GM19438 (cell line): ENCODE data around the gene BSND.

Experiments used
- ATAC-seq: cut with Tn5 transposase; IDR thresholded peaks from one replicate; pipeline ENCODE4 v1.9.1; 2021; ENCODE audit warnings: low read depth; ENCODE audit not compliant: unreplicated experiment

Gene BSND

DNA sequence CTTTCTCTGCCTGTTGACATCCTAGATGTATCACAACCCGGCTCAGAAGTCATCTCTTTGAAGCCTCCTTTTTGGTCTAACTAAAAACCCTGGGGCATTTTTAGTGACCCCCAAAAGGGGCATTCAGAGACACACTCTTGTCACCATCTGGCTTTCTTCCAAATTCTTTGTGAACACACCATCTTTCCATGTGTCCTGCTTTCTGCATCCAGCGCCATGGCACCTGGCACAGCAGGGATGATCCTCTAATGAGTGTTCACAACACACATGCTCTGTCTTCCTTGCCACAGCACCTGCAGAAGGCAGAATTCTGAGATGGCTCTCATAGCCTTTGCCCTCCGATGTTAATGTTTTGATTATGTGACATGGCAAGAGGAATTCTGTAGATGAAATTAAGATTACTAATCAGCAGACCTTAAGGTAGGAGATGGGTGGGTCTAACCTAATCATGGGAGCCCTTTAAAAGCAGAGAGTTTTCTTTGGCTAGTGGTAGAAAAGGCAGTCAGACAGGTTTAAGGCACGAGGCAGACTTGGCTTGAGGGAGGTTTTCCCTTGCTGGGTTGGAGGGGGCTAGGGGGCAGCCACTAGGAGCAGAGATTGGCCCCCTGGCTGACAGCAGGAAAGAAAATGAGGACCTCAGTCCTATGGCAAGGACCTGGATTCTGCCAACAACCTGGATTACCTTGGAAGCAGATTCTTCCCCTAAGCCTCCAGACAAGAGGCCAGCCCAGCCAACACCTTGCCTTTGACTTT, 23.2 kb upstream of the BSND start:
- ATAC-seq = no peak

DNA sequence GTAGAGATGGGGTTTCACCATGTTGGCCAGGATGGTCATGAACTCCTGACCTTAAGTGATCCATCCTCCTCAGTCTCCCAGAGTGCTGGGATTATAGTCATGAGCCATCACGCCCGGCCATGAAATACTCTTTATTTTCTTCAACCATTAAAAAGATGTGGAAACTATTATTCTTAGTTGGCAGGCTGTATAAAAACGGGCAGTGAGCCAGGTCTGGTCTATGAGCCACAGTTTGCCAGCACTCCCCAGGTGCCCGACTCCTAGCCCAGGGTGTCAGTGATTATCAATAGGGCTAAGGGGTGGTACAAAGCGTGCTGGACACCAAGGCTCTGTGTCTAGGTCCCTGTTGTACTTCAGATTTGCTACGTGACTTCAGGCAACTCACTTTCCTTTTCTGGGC, 22.0 kb upstream of the BSND start:
- ATAC-seq = no peak

- ATAC-seq = no peak
These were observed 21.0 kb upstream of the BSND start for GRCh38 chr1:54977533-54978297.

DNA sequence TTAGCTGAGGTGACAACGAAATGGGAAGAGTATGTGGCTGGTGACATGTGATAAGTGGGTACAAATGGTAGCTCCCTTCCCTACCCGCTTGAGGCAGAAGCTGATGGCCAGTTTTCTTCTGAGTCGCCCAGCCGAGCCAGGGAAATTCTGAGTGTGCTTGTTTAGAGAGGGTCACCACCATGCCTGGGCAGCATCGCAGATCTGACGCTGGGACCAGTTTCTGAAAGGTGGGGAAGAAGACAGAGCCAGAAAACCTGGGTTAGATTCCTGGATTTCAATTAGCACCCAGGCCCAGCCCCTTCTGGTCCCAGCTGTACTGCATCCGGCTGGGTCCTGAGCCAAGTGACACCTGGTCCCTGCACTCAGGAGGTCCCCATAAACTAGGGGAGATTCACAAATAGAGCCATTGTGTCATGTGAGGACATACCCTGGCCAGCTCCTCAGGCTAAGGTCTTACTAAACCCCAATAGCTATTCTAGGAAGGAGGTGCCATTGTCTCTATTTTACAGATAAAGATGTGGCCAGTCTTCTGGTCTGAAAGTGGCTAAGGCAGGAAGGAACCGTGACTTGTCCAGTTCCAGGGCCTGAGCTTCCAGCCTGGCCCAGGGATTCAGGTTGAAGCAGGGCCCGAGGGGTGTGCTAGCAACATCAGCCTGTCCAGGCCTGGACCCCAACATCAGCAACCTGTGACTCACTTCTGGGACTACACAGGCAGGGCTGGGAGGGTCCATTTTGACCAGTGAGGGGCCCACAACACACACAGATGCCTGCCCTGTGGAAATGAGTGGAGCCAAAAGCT, 20.0 kb upstream of the BSND start:
- no peak for ATAC-seq

GRCh38 chr1:54979327-54979891, 19.3 kb upstream of the BSND start:
- ATAC-seq = no peak

- ATAC-seq = no peak
These were observed 18.6 kb upstream of the BSND start for GRCh38 chr1:54980046-54980527.

- ATAC-seq = no peak
These were observed 18.0 kb upstream of the BSND start, which contains the start of gene TMEM61 for GRCh38 chr1:54980528-54981241. TSS of gene TMEM61 (plus strand) at chr1:54980628. CDS start at chr1:54981066, 438 bp downstream.

DNA sequence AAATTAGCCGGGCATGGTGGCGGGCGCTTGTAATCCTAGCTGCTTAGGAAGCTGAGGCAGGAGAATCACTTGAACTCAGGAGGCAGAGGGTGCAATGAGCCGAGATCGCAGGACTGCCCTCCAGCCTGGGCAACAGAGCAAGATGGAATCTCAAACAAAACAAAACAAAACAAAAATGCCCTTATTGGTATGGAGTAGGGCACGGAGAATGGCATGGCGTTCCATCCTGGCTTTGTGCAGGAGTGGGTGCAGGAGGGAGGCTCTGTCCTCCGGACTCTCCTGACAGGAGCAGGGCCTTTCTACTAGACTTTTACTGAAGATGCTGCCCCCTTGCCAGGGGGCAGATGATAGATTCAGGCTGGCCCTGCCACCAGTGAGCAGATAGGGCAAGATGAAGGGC, 17.3 kb upstream of the BSND start:
- no peak for ATAC-seq

DNA sequence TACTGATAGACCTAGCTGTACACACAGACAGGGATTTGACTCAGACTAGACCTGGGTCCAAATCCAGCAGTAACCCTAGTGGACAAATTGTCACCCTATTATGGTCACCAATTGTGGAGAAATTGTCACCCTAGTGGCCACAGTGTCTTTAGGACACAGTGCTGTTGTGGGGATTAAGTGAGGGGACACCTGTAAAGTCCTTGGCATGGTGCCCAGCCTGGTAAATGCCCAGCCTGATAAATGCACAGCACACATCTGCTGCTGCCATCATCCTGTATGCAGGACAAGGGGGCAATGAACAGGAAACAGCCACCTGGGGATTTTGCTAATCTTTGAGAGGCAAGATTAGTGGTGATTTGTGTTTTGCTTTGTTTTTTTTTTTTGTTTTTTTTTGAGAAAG, 16.0 kb upstream of the BSND start:
- ATAC-seq = no peak

GRCh38 chr1:54984131-54984842, 14.4 kb upstream of the BSND start:
- no peak for ATAC-seq

GRCh38 chr1:54985556-54985955, 13.2 kb upstream of the BSND start:
- ATAC-seq = no peak

DNA sequence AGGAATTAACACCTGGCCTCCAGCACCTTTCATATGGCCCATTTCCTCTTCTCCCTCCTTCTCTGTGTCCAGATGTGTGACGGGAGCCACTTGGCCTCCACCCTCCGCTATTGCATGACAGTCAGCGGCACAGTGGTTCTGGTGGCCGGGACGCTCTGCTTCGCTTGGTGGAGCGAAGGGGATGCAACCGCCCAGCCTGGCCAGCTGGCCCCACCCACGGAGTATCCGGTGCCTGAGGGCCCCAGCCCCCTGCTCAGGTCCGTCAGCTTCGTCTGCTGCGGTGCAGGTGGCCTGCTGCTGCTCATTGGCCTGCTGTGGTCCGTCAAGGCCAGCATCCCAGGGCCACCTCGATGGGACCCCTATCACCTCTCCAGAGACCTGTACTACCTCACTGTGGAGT, 12.7 kb upstream of the BSND start:
- ATAC-seq = no peak

DNA sequence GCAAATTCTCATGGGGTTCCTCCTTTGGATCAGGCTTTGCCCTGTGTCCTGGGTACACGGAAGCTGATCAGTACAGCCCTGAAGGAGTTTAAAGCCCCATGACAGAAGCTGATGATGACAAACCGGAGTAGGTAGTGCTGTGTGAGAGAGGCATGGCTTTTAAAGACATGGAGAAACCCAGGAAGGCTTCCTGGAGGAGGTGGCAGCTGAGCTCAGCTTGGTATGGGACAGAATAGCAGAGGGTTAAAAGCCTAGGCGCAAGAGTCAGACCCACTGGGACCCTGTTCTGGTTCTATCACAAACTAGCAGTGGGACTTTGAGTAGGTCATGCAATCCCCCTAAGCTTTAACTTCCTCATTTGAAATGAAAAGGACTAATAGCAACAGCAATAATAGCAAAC, 12.2 kb upstream of the BSND start:
- ATAC-seq = no peak

DNA sequence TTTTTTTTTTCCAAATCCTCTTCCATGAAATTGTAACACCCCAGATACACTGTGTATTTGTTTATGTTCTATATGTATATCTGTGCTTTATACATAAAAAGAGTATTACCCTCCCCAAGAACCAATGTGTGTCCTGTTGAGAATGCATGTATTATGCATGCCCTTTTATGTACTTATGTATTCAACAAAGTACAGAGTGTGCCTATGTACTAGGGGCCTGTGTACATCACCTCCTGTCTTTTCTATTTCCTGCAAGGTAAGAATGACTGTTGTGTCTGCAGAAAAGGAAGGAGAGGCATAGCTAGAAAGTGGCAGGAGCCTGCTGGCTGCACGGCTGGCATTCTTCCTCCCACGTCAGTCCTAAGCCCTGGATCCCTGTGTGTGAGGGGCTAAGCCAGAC, 11.3 kb upstream of the BSND start:
- no peak for ATAC-seq

DNA sequence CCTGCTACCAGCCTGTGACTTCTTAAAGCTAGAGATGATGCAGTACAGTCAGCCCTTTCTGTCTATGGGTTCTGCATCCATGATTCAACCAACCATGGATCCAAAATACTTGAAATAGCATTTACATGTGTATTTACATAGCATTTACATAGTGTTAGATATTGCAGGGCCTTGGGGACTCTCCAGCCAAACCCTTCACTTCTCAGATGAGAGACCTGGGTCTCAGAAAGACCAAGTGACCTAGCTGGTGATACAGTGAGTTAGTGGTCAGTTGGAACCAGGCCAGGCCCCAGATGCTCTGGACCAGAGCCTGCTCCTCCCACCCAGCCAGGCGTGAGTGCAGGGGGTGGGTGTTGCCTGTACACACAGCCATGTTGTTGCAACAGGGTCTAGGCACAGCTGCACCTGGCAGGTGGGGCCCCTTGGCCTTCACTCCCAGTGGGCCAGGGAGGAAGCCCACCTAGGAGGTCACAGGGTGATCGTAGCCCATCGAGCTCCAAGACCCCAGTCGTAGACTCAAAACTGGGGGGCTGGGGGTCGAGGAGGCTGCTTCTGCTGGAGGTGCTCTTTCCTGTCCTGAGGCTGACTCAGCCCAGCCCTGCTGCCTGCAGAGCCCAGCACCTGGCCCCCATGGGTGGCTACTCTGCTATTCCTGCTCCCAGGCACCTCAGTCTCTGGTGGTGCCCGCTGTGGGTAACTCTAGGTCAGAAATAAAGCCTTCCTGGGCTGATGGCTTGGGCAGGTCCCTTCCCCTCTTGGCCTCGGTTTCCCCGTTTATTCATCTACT, 10.6 kb upstream of the BSND start:
- ATAC-seq = no peak

DNA sequence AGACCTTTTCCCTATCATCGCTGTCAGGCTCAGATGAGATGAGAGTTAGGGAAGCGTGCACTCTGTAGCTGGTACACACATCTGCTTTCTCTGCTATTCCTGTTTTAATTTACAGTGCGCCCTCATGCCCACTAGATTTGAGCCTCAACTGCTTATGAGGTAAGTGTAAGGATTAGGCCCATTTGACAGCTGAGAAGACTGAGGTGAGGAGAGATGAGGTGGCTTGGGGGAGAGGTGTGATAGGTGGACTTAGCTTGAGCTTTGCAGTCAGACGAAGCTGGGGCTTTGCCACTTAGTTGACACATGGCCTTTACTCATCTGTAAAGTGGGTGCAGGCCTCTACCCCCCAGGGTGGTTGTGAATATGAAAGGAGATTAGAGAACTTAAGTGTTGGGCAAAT, 9.8 kb upstream of the BSND start:
- ATAC-seq = no peak

- no peak for ATAC-seq
These were observed 9.3 kb upstream of the BSND start for GRCh38 chr1:54989473-54989872.

DNA sequence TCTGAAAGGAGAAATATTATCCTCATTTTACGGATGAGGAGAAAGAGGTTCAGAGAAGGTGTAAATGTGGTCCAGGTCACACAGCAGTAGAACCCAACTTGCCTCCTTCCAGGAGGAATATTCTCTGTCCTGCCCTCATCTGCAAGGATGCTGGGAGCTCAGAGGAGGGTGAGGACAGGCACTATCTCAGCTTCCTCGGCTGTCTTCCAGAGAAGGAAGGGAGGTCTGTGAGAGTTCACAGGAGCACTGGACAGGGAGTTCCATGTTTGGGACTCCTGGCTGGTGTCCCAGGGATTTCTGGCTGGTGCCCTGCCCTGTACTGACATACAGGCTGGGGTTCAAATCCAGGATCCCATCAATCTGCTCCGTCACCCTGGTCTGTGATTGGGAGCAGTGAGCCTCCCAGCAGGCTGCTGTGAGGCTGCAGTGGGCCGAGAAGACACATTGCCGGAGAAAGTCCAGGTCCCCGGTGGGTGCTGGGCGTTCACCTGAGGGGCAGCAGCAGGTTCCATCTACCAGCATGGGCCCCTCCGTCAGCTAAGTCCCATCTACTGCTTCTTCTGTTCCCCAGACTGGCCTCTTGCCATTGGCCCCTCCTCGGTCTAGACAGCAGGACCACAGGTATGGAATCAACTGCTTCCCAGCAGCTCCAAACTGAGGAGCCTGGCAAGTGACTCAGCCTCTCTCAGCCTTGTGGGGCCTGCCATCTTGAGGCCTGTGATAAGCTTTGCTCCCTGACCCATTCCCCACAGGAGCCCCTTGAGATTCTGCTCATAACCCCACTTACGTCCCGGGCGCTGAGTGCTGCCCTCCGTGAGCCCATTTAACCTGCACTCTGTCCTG, 8.5 kb upstream of the BSND start:
- ATAC-seq = no peak
